Psoas muscle (tissue), 8 donors: ENCODE data around the gene UBE3C. TPM values are rescaled to one million over a fixed set of nuclear protein-coding genes. Genes with fewer than 3 reads are reported as not detected.

Source experiments
- ATAC-seq, 4 donors: fragments of 200-7000 bp; cut with Tn5 transposase; one replicate each; pipeline ENCODE4 v1.9.1; 2020; ENCODE audit warnings: moderate library complexity in 3 of 4, mild to moderate bottlenecking in 2 of 4
- DNase-seq, 2 donors: peaks; one replicate each; pipeline ENCODE4 v3.0.0-alpha.2; 2020
- H3K27ac ChIP-seq: fragments of 200-600 bp; one replicate; pipeline ENCODE4 v1.8.0; 2022
- H3K27me3 ChIP-seq, 3 donors: fragments of 200-600 bp in 1 of 3; one replicate each; pipeline versions ENCODE4 v1.6.1 to v1.8.0; 2013 to 2022; ENCODE audit warnings: low read length in 2 of 3, mild to moderate bottlenecking in 2 of 3, moderate library complexity in 1 of 3; ENCODE audit not compliant: insufficient read depth in 3 of 3
- H3K36me3 ChIP-seq, 2 donors: fragments of 200-600 bp in 1 of 2; one replicate each; pipeline versions ENCODE4 v1.6.1 to v1.8.0; 2013 to 2022; ENCODE audit warnings: low read depth in 1 of 2, mild to moderate bottlenecking in 1 of 2, moderate library complexity in 1 of 2; ENCODE audit not compliant: insufficient read depth in 1 of 2
- H3K4me1 ChIP-seq: fragments of 200-600 bp; one replicate; pipeline ENCODE4 v1.8.0; 2022
- H3K4me3 ChIP-seq: fragments of 200-600 bp; one replicate; pipeline ENCODE4 v1.8.0; 2022; ENCODE audit warnings: mild to moderate bottlenecking
- H3K9me3 ChIP-seq: fragments of 200-600 bp; one replicate; pipeline ENCODE4 v1.8.0; 2022
- CTCF ChIP-seq: fragments of 200-600 bp; IDR thresholded peaks from one replicate; pipeline ENCODE4 v1.8.0; 2022; ENCODE audit warnings: antibody characterized with exemption
- WGBS, 3 donors: extraction: QIAGEN DNeasy Blood & Tissue Kit; methylation state at CpG; one replicate each; pipeline versions ENCODE4 v1.1.6 to v1.1.7; 2013; 5-methylcytosine and 5-hydroxymethylcytosine counted together
- intact Hi-C, 2 donors: fragments of 100-400 bp; cut with DNase I; formaldehyde crosslinking; loops; one replicate each; pipeline versions ENCODE4 v1.11.0 to v1.14.2; 2022
- polyA plus RNA-seq, 3 donors: library from polyadenylated mRNA; stranded (reverse); fragments of 200-250 nt; gene quantifications; one replicate each; pipeline ENCODE4 v1.2.3, GENCODE V29; 2013
- total RNA-seq, 4 donors: library from RNA; stranded (reverse); fragmentation: NEBNext Ultra II Directional in 2 of 4; extraction: Animal tissue kit (Norgen Biotek cat#: 25700) in 2 of 4; gene quantifications; one replicate each; pipeline versions ENCODE4 v1.2.1 to v1.2.4, GENCODE V29; 2021 to 2023
- donor health status: healthy with polysubstance abuse.
- donor health status: DM: no; HTN: no; CAD: no; lungs with moderate emphysema.
- donor health status: Bipolar disorder and iron deficiency.
- donor health status: healthy.
- donor health status: DM: yes; HTN: yes; CAD: no.
- donor health status: DM: no; HTN: no; CAD: no.
- donor health status: DM: no; HTN: no; CAD: no.
- donor health status: DM: yes; HTN: yes; CAD: no.

The UBE3C gene
- total and polyA plus RNA-seq, 7 donors = 31.9 to 94.2 (median 60.2) TPM

- Histone ChIP-seq H3K9me3 (no peaks in the 10 kb centered on the region), H3K36me3 (peaks cover 12 to 85% of the 10 kb centered on the region in 2 donors), H3K4me3 (no peak overlapping the region), H3K27ac (no peak overlapping the region), H3K4me1 (peaks cover 2% of the 10 kb centered on the region), H3K27me3 (no peaks in the 10 kb centered on the region)
- WGBS, 3 donors = 69 to 82% (median 70%) methylated on average over 2 of the region's 2 CpGs
- intact Hi-C loops = no loop called here
- no peak for TF ChIP-seq CTCF
- ATAC-seq = no peak
- no peak for DNase-seq
These were observed 96.9 kb downstream of the UBE3C start for GRCh38 chr7:157235357-157236333.

GRCh38 chr7:157238087-157238486 lies 99.4 kb downstream of the UBE3C start:
- TF ChIP-seq CTCF = no peak
- DNase-seq = no peak
- H3K9me3 ChIP-seq = no peaks in the 10 kb centered on the region
- no peak overlapping the region for H3K4me3 ChIP-seq
- no peaks in the 10 kb centered on the region for H3K4me1 ChIP-seq
- WGBS, 3 donors = 91 to 96% (median 93%) methylated on average over 8 of the region's 8 CpGs
- ATAC-seq = peak in 1 of 4 donors; percentile 62
- intact Hi-C loops = no loop called here
- H3K27ac ChIP-seq = no peak overlapping the region
- H3K27me3 ChIP-seq = no peaks in the 10 kb centered on the region
- peaks cover 4 to 78% of the 10 kb centered on the region in 2 donors for H3K36me3 ChIP-seq

GRCh38 chr7:157239571-157240270 lies 101.0 kb downstream of the UBE3C start:
- 94 to 97% (median 96%) methylated on average over 10 of the region's 10 CpGs for WGBS, 3 donors
- Histone ChIP-seq H3K9me3 (no peaks in the 10 kb centered on the region), H3K4me1 (no peaks in the 10 kb centered on the region), H3K27ac (no peak overlapping the region), H3K36me3 (peaks cover 0 to 64% of the 10 kb centered on the region in 2 donors), H3K27me3 (no peaks in the 10 kb centered on the region), H3K4me3 (no peak overlapping the region)
- intact Hi-C loops = no loop called here
- no peak for TF ChIP-seq CTCF
- DNase-seq (no peak), ATAC-seq (no peak)

- DNase-seq = no peak
- Histone ChIP-seq H3K4me3 (no peak overlapping the region), H3K27ac (no peak overlapping the region), H3K9me3 (no peaks in the 10 kb centered on the region), H3K4me1 (no peaks in the 10 kb centered on the region), H3K36me3 (peaks cover 2 to 46% of the 10 kb centered on the region in 2 donors), H3K27me3 (no peaks in the 10 kb centered on the region)
- WGBS, 3 donors = 98 to 99% (median 98%) methylated on average over 5 of the region's 5 CpGs
- no peak for TF ChIP-seq CTCF
- no peak for ATAC-seq
- intact Hi-C loops = no loop called here
These were observed 102.9 kb downstream of the UBE3C start for GRCh38 chr7:157241631-157242030.
